MV-4-11 (cell line): Measurements from ENCODE around the gene LUC7L2.
A peak's percentile ranks its signal among the peaks of the same experiment; 100 is the strongest.
"Not testable (repeated sequence)": the region's sequence is repeated elsewhere in the genome, so short reads cannot be mapped to it uniquely, and the experiment has no call there.

Experiments used
- DNase-seq: peaks from one replicate; lab custom pipeline; 2025; lab: John Stamatoyannopoulos, UW

Gene LUC7L2

DNA sequence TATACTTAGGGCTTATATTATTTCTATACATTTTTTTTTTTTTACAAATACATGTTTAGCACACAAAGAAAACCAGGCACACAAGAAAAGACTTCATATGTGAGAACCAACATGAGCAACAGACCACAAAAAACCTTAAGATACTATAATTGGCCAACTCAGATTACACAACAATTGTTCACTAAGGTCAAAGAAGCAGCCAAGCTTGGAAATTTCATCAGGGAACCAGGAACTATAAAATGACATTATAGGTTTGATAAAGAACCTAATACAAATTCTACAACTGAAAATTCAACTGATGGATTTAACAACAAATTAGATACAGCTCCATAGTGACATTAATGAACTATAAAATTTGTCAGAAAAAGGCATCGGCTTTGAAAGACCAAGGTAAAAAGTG is 4.4 kb upstream of the LUC7L2 start:
- DNase-seq = peak; percentile 86

DNA sequence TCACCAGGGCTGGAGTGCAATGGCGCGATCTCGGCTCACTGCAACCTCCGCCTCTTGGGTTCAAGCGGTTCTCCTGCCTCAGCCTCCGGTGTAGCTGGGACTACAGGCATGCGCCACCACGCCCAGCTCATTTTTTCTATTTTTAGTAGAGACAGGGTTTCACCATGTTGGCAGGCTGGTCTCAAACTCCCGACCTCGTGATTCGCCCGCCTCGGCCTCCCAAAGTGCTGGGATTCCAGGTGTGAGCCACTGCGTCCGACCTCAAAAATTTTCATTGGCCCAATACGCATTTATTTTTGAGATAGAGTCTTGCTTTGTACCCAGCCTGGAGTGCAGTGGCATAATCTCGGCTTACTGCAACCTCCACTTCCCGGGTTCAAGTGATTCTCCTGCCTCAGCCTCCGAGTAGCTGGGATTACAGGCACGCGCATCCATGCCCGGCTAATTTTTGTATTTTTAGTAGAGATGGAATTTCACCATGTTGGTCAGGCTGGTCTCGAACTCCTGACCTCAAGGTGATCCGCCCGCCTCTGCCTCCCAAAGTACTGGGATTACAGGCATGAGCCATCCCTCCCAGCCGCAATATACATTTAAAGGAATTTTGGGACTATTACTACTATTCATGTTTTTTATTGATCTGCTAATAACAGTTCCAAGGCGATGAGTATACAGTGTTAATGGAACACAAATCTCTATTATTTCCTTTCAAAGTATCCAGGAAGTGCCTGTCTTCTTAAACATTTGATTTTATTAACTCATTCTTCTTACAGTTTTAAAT is 1.8 kb upstream of the LUC7L2 start:
- not testable (repeated sequence) for DNase-seq

DNA sequence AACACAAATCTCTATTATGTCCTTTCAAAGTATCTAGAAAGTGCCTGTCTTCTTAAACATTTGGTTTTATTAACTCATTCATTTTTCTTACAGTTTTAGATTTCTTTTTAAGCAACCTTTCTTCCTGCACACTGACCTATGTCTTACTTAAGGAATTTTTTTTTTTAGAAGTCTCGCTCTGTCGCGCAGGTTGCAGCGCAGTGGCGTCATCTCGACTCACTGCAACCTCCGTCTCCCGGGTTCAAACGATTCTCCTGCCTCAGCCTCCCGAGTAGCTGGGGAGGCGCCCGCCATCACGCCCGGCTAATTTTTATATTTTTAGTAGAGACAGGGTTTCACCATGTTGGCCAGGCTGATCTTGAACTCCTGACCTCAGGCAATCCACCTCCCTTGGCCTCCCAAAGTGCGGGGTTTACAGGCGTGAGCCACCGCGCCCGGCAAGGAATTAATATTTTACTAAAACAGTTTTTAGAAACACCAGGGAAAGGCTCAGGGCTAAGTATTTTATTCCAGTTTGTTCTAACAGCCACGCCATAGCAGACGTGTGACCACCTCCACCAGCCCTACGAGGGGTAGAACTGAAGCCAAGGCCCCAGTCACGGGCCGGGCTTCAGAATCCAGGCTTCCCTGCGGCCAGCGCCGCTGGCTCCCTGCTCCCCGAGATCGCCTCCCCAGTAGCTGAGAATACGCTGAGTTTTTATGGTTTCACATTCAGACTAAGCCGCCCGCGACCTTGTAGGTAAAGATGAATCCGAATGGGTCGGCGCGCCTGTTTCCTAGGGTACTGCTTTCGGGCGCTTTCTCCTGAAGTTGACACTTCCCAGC is 941 bp upstream of the LUC7L2 start:
- no peak for DNase-seq

DNA sequence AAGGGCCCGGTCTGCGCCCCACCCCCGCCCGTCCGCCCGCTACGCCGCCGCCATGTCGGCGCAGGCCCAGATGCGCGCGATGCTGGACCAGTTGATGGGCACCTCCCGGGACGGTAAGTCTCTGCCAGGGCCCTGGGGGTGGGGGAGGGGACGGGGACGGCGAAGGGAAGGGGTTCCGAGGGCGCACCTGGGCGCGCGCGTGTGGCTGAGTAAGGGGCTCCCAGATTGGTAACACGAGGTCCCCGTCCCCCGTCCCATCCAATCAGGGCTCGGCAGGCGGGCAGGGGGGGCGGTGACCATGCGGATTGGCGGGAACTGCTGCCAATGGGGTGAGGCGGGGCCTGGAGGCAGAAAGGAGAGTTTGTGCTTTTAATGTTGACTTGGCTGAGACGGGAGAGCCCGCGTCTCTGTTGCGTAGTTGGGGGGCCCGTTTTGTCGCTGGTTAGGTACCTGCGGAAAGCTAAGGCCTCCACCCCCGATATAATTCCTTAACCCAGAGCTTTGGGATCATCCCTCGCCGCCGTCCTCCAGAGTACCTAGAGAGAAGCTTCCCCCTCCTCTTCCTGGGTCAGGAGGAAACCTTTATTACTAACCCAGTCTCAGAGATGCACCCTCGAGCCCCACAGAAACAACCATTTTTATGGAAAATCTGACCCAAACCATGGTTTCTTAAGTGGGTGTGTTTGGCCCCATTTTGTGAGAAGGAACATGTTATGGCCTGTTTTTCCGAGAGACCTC is 685 bp downstream of the LUC7L2 start:
- peak; percentile 85 for DNase-seq

DNA sequence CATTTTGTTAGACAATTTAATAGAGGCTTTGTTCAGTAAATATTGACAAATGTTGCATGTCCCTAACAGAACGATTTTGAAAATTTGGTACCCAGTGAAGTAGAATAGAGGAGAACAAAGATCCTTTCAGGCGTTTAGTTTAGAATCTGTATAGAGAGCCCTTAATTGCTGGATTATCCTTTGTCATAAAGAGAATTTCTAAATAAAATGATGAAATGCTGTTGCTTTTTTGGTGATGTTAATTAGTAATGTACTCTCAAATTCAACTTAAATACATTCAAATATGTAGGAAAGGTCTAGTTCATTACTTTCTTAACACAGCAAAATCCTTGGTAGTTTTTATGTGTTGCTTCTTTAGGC is 1.2 kb downstream of the LUC7L2 start:
- no peak for DNase-seq

DNA sequence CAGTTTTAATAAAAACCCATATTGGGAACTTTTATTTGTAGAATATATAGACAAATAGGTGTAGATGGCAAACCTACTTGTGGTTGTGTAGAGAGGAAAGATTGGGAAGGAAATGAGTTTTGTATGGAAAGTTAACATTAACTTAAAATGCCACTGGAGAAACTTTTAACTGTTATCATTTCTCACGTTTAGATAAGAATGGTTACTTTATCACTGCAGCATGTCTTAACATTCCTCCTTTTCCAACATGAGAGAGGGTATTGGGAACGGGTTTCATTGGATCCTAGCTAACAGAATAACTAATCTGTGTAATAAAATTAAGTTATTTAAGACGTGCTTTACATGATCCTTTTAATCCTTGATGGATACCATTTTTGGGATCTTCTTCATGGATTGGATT is 1.8 kb downstream of the LUC7L2 start:
- DNase-seq = no peak

DNA sequence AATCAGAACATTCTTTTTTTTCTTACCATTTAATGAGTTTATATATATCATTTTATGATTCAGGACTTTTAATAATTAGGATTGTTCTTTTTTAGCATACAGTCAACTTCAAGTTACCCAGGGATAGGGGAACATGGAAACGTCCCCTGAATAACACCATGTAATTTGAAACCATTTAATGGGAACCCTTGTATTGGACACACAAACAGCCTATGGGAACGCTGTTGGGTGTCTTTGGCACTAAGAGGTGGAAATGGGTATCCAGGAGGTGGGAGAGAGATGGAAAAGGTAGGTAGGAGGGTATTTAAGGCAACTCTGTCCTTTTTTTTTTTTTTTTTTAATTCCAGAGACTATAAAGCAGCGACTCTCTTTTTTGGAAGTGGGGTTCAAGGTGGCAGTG is 2.6 kb downstream of the LUC7L2 start:
- DNase-seq = no peak

DNA sequence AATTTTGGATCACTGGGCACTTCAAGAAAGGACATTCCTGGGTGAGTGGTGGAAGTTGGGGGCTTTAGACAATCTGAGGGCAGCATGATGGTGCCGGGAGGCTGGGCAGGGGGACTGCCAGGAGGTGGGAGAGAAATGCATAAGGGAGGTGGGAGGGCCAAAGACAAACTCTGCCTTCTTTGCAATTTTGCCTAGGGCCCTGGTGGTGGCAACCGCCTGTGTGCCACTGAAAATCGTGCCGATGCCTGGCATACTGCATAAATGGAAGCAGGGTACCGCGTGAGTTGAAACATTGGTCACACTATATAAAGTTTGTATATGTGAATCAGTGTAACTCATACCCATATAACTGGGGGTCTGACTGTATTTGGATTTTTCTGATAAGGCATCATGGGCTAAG is 3.3 kb downstream of the LUC7L2 start:
- no peak for DNase-seq

DNA sequence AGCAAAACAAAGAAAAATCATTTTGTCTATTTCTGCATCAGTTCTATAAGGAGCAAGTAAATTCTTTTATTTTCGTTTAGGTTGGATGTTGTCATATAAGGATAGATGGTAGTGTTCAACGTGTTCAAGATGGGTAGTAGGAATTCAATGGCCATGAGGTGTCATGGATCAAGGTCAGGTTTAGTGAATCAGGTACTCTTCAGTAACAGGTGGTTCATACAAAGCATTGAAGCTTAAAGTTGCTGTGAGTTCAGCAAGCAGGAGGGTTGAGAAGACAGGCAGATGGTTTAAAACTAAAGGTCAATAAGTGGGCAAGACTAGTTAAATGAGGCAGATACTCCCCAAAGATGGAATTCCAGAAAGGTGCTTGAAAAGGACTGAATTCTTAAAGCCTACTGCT is 5.6 kb downstream of the LUC7L2 start:
- no peak for DNase-seq

DNA sequence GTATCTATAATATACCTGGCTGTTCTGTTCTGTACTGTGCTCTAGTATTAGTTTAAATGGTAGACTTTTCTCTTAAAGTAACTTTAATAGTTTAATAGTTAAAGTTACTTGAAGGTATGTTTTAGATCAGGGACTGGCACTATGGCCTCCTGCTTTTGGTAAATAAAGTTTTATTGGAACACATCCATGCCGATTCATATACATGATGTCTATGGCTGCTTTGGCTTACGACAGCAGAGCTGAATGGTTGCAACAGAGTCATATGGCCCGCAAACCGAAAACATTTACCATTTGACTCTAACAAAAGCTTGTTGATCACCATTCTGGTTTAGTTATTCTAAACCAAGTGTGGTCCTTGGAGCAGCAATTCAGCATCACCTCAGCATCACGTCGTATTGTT is 6.7 kb downstream of the LUC7L2 start:
- no peak for DNase-seq

DNA sequence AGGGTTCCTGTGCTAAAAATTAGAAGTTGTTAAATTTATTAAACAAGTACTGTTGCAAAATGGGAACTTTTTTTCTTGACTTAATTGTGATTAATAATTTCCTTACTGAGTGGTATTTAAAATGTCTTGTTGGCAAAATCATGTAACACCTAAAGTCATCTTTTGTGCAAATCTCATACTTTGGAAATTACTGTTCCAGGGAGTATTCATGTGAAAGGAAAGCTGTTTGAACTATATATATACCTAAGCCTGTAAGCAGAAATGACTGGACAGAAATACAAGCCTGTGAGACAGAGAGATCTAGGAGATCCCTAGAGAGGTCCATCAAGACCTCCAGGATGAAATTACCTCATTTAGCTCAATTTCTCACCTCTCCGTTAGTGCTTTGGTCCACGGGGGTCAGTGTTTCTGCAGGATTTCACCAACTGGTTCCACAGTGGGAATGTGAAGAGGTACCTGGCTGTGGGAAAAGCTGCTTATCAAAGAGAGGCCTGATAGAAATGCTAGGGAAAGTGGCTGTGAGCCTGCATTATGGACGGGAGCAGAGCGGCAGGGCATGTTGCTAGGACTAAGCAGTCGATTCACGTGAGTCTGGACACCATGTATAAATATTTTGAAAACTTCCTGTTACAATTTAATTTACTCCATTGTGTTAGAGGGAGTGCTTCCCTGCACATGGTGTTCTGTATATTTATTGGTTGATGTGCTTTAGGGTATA is 7.9 kb downstream of the LUC7L2 start:
- DNase-seq = no peak

DNA sequence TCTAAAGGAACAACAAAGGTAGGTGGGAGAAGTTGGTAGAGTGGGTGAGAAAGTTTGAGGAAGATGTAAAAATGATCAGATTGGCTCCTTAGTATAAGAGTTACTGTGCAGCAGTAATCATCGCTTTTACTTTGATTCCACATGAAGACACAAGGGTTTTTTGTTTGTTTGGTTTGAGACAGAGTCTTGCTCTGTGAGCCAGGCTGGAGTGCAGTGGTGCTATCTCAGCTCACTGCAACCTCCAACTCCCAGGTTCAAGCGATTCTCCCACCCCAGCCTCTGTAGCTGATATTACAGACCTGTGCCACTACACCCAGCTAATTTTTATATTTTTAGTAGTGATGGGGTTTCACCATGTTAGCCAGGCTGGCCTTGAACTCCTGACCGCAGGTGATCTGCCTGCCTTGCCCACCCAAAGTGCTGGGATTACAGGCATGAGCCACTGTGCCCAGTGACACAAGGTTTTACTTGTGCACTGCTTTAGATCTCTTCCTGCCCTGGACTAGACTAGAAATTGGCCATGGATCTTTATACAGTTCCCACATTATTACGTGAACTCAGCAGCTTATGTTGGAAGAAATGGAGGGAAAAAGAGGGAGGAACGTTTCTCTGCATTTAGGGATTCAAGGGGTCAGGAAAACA is 10.7 kb downstream of the LUC7L2 start:
- no peak for DNase-seq

DNA sequence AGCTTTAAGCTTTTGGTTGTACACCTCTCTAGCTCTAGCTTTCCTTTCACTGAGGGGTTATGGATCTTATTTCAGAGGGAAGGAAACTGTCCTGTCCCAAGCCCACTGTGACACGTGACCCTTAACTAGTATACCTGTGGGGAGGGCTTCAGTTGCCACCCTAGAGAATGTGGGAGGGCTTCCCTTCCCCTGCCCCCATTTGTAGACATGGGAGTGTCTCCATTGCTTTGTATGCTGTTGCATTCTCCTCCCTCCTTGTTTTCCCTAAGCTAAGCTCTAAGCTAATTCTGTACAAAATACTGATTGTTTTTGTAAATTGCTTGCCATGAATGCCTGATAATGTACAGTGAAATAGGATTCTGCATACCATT is 11.2 kb downstream of the LUC7L2 start:
- DNase-seq = no peak

DNA sequence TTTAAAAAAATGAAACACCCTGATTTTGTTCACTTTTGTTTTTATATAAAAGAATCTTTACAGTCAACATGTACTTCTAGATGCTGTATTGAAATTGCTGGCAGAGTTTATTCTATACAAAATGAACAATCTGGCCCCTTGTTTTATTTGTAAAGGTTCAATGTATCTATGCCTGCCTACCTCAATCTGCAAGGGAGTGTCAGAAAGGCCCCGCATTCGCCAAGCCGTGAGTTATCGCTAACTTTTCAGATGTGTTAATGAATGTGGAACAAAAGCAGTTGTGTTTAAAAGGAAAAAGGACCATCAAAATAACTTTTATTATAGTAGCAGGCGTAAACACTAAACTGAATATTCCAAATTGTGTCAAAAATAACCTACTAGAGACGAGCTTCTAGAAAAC is 14.6 kb downstream of the LUC7L2 start:
- DNase-seq = no peak

DNA sequence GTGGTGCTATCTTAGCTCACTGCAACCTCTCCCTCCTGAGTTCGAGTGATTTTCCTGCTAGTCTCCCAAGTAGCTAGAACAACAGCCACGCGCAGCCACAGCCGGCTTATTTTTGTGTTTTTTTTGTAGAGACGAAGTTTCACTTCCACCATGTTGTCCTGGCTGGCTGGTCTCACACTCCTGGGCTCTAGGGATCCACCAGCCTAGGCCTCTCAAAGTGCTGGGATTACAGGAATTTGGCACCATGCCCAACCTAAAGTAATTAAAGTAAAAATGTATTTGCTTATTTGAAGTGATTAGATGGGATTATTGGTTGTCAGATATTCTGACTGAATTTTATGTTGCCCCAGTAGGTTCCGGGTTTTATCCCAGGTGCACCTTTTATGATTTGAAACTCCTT is 22.7 kb downstream of the LUC7L2 start:
- DNase-seq = peak; percentile 79

DNA sequence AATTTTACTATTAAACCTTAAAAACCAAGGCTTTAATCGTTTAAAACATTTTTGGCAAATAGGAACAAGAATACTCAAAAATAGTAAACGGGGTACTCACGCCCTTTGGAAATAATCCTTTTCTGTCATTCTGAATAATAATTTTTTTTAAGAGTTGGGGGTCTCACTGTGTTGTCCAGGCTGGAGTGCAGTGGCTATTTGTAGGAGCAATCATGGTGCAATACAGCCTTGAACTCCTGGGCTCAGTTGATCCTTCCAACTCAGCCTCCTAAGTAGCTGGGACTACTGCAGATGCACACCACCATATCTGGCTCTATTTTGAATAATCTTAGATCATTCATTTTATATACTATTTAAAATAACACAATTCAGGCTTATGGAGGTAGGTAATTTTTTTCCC is 24.9 kb downstream of the LUC7L2 start:
- no peak for DNase-seq

DNA sequence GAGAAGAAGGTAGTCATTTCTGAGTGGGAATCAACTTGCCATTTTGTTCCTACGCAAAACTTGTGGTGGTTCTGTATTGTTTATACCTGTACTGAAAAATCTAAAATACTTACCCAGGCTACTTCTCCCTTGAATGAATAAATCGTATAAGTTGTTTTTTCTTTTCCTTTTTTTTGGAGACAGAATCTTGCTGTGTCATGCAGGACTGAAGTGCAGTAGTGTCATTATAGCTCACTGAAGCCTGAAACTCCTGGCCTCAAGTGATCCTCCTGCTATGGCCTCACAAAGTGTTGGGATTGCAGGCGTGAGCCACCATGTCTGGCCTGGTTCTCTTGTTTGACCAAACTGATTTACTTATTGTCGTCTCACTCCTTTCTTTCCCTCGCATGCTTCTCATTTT is 27.9 kb downstream of the LUC7L2 start:
- DNase-seq = no peak

DNA sequence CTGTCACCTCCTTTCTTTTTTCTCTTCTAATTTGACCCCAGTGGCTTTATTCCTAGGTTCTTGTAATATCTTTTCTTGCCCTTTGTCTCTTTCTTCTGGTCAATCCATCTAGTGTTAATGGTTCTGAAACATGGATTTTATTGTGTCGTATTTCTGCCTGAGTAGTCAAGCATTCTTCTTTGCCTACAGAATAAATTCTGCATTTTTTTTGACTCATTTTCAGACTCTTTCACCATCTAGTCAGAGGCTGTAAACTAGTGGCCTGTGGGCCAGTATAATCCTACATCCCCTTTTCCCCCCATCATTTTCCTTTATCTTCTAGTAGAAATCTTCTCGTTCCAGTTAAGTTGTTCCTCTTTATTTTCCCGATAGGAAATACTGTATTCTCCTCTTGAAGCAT is 29.4 kb downstream of the LUC7L2 start:
- no peak for DNase-seq

DNA sequence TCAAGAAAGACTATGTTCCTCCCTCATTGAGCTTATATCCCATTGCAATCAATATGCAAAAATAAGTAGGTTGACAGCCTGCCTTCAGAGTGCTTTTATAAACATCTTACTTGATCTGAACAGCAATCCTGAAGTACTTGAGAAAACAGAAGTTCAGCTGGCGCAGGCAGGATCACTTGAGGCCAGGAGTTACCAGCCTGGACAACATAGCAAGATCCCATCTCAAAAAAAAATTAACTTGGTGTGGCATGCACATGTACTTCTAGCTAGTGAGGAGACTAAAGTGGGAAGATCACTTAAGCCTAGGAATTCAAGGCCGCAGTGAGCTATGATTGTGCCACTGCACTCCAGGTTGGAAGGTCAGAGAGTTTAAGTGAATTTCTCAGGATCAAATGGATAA is 30.1 kb downstream of the LUC7L2 start:
- no peak for DNase-seq

DNA sequence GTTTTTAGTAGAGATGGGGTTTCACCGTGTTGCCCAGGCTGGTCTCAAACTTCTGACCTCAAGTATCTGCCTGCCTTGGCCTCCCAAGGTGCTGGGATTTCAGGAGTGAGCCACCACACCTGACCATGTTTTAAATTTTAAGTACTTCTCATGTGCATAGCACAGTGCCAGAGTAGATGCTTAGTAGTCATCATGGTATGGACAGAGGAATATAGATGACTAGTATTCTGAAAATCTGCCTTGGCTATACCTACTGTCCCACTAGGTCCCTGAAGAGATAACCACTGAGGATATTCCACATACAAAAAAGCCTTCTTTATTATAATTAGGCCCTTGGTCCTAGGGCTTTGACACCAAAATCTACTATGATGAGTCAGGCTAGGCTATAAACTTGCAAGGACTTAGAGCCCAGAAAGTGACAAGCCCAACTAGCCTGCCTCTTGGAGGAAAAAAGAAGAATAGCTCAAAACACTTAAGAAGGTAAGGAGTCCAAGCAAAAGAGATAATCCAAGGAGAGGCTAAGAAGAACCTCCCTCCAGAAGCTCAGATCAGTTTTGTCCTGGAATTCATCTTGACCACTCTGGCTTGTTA is 34.0 kb downstream of the LUC7L2 start:
- no peak for DNase-seq

DNA sequence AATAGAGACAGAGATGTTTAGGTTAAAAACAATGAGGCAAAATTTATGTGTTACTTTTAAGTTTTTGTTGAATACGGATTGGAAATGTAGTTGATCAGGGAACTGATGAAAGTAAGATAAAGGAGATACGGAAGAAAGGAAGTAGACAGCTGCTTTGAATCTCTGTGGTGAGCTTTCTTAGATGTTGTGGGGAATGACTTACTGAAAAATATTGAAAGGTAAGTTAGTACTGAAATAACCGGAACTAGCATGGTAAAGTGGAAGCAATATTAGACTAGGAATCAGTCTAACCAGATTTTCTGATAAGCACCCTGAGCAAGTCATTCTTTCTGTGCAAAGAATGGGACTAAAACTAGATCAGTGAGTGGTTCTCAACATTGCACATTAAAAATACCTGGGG is 34.8 kb downstream of the LUC7L2 start:
- DNase-seq = no peak
